GM12892 (cell line): ENCODE measurements around the gene RBMS1.

Experiments used
- DNase-seq: peaks from one replicate; pipeline ENCODE4 v3.0.0; 2011; ENCODE audit not compliant: insufficient read length
- FAIRE-seq: peaks from 2 replicates; lab custom pipeline; 2011; peaks lifted over from hg19 to GRCh38; lab: Jason Lieb, UNC
- POLR2A ChIP-seq: IDR thresholded peaks from 2 replicates; pipeline ENCODE4 v1.6.1; 2011; ENCODE audit warnings: low read depth, low read length, control low read depth
- POLR2AphosphoS5 ChIP-seq: IDR thresholded peaks from 2 replicates; pipeline ENCODE4 v1.6.1; 2011; ENCODE audit warnings: low read depth, low read length, control low read depth
- TAF1 ChIP-seq: IDR thresholded peaks from 2 replicates; pipeline ENCODE4 v1.6.1; 2011; ENCODE audit warnings: low read depth, mild to moderate bottlenecking, control low read depth, low read length, borderline replicate concordance

RBMS1 gene

GRCh38 chr2:160291382-160291781 is 202.2 kb downstream of the RBMS1 start:
- FAIRE-seq: no peak
- TF ChIP-seq TAF1 (no peak), POLR2AphosphoS5 (no peak), POLR2A (no peak)
- no peak for DNase-seq

GRCh38 chr2:160290598-160290997 is 203.0 kb downstream of the RBMS1 start:
- DNase-seq (no peak), FAIRE-seq (no peak)
- no peak for TF ChIP-seq POLR2AphosphoS5
- TF ChIP-seq TAF1: no peak
- no peak for TF ChIP-seq POLR2A

- TF ChIP-seq POLR2A: no peak
- no peak for TF ChIP-seq POLR2AphosphoS5
- TF ChIP-seq TAF1: no peak
- DNase-seq: no peak
- FAIRE-seq: no peak
These were observed 203.8 kb downstream of the RBMS1 start for GRCh38 chr2:160289831-160290230.

GRCh38 chr2:160289126-160289525 is 204.5 kb downstream of the RBMS1 start:
- no peak for FAIRE-seq
- no peak for TF ChIP-seq POLR2AphosphoS5
- TF ChIP-seq TAF1: no peak
- no peak for TF ChIP-seq POLR2A
- DNase-seq: no peak

GRCh38 chr2:160288324-160288723 is 205.3 kb downstream of the RBMS1 start:
- TF ChIP-seq TAF1 (no peak), POLR2AphosphoS5 (no peak), POLR2A (no peak)
- no peak for DNase-seq
- no peak for FAIRE-seq

GRCh38 chr2:160287476-160287875 is 206.1 kb downstream of the RBMS1 start:
- FAIRE-seq (no peak), DNase-seq (no peak)
- TF ChIP-seq TAF1: no peak
- TF ChIP-seq POLR2AphosphoS5: no peak
- no peak for TF ChIP-seq POLR2A

- FAIRE-seq: no peak
- TF ChIP-seq POLR2AphosphoS5: no peak
- no peak for TF ChIP-seq POLR2A
- no peak for TF ChIP-seq TAF1
- DNase-seq: no peak
These were observed 207.1 kb downstream of the RBMS1 start for GRCh38 chr2:160286551-160286950.

- no peak for FAIRE-seq
These were observed 209.9 kb downstream of the RBMS1 start for GRCh38 chr2:160283675-160284074.

GRCh38 chr2:160282063-160282580 is 211.5 kb downstream of the RBMS1 start:
- TF ChIP-seq TAF1: no peak
- DNase-seq (no peak), FAIRE-seq (no peak)

More at GRCh38 chr2:160283675-160284074, 209.9 kb downstream of the RBMS1 start:
- DNase-seq: no peak
- TF ChIP-seq POLR2AphosphoS5 (no peak), TAF1 (no peak), POLR2A (no peak)

GRCh38 chr2:160281213-160281612 is 212.4 kb downstream of the RBMS1 start:
- no peak for DNase-seq
- no peak for FAIRE-seq
- TF ChIP-seq TAF1 (no peak), POLR2AphosphoS5 (no peak), POLR2A (no peak)

- FAIRE-seq: no peak
- TF ChIP-seq POLR2A (no peak), TAF1 (no peak), POLR2AphosphoS5 (no peak)
- DNase-seq: no peak
These were observed 213.7 kb downstream of the RBMS1 start for GRCh38 chr2:160279813-160280465.

- DNase-seq (no peak), FAIRE-seq (no peak)
- TF ChIP-seq POLR2AphosphoS5 (no peak), TAF1 (no peak), POLR2A (no peak)
These were observed 214.8 kb downstream of the RBMS1 start for GRCh38 chr2:160278879-160279177.
